Activated CD8-positive, alpha-beta T cell treated with anti-CD3 and anti-CD28 coated beads, Interleukin-2, amount 10 ng/mL, durations not matched to agents 7 days and 5 days (primary cell): ENCODE results near the gene TRIM39. TPM values are rescaled to one million over a fixed set of nuclear protein-coding genes. Genes with fewer than 3 reads are reported as not detected.

Experiments
- ATAC-seq: fragments of 150-1000 bp; cut with Tn5 transposase; one replicate; pipeline ENCODE4 v1.10.0; 2021; ENCODE audit warnings: moderate library complexity
- CTCF ChIA-PET: fragments of 350-600 bp; sonication (Branson Sonifier 250); formaldehyde crosslinking; loops from one replicate; lab custom pipeline; 2021; ENCODE audit warnings: antibody characterized with exemption; lab: Charles Lee
- POLR2A ChIA-PET: fragments of 350-600 bp; sonication (Branson Sonifier 250); formaldehyde crosslinking; loops from one replicate; lab custom pipeline; 2021; ENCODE audit warnings: antibody characterized with exemption; lab: Charles Lee
- DNase-seq: peaks from one replicate; pipeline ENCODE4 v3.0.0-alpha.2; 2020
- H3K27ac Mint-ChIP-seq: one replicate; pipeline ENCODE4 v1.8.0; 2021; ENCODE audit warnings: mild to moderate bottlenecking, mixed read lengths
- H3K27me3 Mint-ChIP-seq: one replicate; pipeline ENCODE4 v1.8.0; 2021; ENCODE audit warnings: low read depth, mixed read lengths
- H3K36me3 Mint-ChIP-seq: one replicate; pipeline ENCODE4 v1.8.0; 2021; ENCODE audit warnings: low read depth, mixed read lengths
- H3K4me1 Mint-ChIP-seq: one replicate; pipeline ENCODE4 v1.8.0; 2021; ENCODE audit warnings: low read depth, mixed read lengths
- H3K4me3 Mint-ChIP-seq: one replicate; pipeline ENCODE4 v1.8.0; 2021; ENCODE audit warnings: mild to moderate bottlenecking, mixed read lengths
- H3K9me3 Mint-ChIP-seq: one replicate; pipeline ENCODE4 v1.8.0; 2022; ENCODE audit warnings: mixed read lengths; ENCODE audit not compliant: insufficient read depth
- total RNA-seq, 2 experiments: library from RNA; stranded (reverse); gene quantifications; one replicate each; pipeline ENCODE4 v1.2.3, GENCODE V29; 2021

Gene TRIM39
- total RNA-seq, 2 experiments from 2014 or later: 16.7 to 16.9 TPM

DNA sequence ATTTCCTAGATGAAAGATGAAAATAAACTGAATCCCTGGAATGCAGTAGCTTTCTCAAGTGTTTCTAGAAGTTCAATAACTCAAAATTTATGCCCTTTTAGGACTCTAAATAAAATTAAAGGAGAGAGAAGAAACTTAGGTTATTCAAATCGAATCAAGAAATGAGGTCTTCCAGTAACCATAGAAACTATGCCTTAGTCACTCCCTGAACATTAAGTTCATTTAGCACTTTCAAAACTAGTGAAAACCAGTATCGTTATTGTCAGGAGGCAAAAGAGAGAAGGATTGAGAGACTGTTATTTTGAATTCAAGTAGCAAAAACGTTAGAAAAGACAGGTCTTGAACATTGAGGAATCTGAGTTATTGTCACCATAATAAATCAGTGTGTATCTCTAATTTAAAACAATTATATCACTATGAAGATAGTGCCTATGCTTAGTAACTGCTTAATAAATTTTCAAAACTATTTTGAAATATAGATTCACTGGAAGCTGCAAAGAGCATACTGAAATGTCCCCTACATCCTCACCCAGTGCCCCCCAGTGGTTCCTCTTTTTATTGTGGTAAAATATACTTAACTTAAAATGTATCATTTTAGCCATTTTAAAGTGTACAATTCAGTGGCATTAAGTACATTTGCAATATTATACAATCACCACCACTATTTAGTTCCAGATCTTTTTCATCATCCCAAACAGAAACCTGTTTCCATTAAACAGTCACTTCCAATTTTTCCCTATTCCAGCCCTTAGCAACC is 22.9 kb downstream of the TRIM39 start:
- Mint-ChIP-seq H3K27ac (no peak overlapping the region), H3K9me3 (no peaks in the 10 kb centered on the region), H3K36me3 (peaks cover 17% of the 10 kb centered on the region), H3K27me3 (peaks cover 18% of the 10 kb centered on the region), H3K4me1 (peaks cover 25% of the 10 kb centered on the region), H3K4me3 (no peak overlapping the region)
- DNase-seq: no peak
- POLR2A ChIA-PET: interaction anchor here (1.0 to 1.4 kb wide), 2 partner anchors 23 to 153 kb away, joined by 3 read pairs; partner anchors contain the start of gene TRIM39
- ATAC-seq: no peak
- CTCF ChIA-PET: interaction anchor here (1.5 to 2.4 kb wide), 3 partner anchors 9 to 131 kb away, joined by 3 to 9 read pairs (median 8); no protein-coding TSS in a partner anchor

DNA sequence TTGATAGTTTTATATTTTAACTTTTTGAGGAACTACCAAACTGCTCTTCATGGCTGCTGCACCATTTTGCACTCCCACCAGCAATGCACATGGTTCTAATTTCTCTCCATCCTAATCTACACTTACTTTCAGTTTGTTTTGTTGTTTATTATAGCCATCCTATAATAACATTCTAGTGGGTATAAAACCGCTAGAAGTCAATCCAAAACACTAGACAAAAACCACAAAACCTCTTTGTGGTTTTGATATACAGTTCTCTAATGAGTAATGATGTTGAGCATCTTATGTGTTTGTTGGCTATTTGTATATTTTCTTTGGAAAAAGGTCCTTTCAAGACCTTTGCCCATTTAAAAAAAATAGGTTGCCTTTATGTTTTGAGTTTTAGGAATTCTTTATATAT is 23.8 kb downstream of the TRIM39 start:
- Mint-ChIP-seq H3K27me3 (peaks cover 25% of the 10 kb centered on the region), H3K27ac (no peak overlapping the region), H3K4me3 (no peak overlapping the region), H3K36me3 (peaks cover 17% of the 10 kb centered on the region), H3K9me3 (no peaks in the 10 kb centered on the region), H3K4me1 (peaks cover 21% of the 10 kb centered on the region)
- ChIA-PET POLR2A (no interaction called here), CTCF (interaction anchor here (1.0 to 2.4 kb wide), 3 partner anchors 15 to 132 kb away, joined by 3 to 9 read pairs (median 3); no protein-coding TSS in a partner anchor)
- ATAC-seq: no peak
- no peak for DNase-seq

- no peak for DNase-seq
- Mint-ChIP-seq H3K4me3 (no peak overlapping the region), H3K9me3 (no peaks in the 10 kb centered on the region), H3K4me1 (peaks cover 12% of the 10 kb centered on the region), H3K27me3 (peaks cover 31% of the 10 kb centered on the region), H3K27ac (no peak overlapping the region), H3K36me3 (peaks cover 2% of the 10 kb centered on the region)
- POLR2A ChIA-PET: no interaction called here
- ATAC-seq: no peak
- CTCF ChIA-PET: interaction anchor here (0.6 kb wide), 1 partner anchor 266 kb away, joined by 4 read pairs; no protein-coding TSS in a partner anchor
Measured at GRCh38 chr6:30352550-30352949, 25.8 kb downstream of the TRIM39 start.

DNA sequence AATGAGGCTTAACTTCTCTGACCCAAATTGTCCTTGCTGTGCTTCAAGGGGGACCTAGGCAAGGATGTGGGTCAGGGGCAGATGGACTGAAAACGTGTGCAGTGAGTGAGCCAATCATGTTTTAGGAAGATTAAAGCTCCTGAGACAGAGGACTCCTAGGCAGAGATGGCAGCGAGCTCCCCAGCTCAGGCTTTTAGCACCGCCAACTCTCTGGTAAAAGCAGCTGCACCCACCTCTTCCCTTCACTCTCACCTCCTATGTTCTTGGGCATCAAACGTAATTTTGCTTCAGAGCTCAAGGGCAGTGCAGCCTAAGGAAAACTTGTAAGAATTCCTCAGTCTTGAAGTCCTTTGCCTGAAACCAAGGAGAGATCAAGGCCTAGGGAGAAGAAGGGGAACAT is 28.6 kb downstream of the TRIM39 start:
- no peak overlapping the region for H3K27ac Mint-ChIP-seq
- H3K4me3 Mint-ChIP-seq: no peak overlapping the region
- POLR2A ChIA-PET: no interaction called here
- DNase-seq (no peak), ATAC-seq (no peak)
- peaks cover 9% of the 10 kb centered on the region for H3K4me1 Mint-ChIP-seq
- H3K27me3 Mint-ChIP-seq: peaks cover 54% of the 10 kb centered on the region
- no peaks in the 10 kb centered on the region for H3K9me3 Mint-ChIP-seq
- CTCF ChIA-PET: interaction anchor here (1.5 kb wide), 1 partner anchor 116 kb away, joined by 3 read pairs; no protein-coding TSS in a partner anchor
- H3K36me3 Mint-ChIP-seq: no peaks in the 10 kb centered on the region

GRCh38 chr6:30356536-30356935 is 29.8 kb downstream of the TRIM39 start:
- ChIA-PET POLR2A (interaction anchor here (0.6 kb wide), 1 partner anchor 179 kb away, joined by 3 read pairs; no protein-coding TSS in a partner anchor), CTCF (interaction anchor here (0.7 to 1.2 kb wide), 5 partner anchors 19 to 160 kb away, joined by 3 to 5 read pairs (median 4); no protein-coding TSS in a partner anchor)
- peaks cover 61% of the 10 kb centered on the region for H3K27me3 Mint-ChIP-seq
- no peaks in the 10 kb centered on the region for H3K9me3 Mint-ChIP-seq
- H3K27ac Mint-ChIP-seq: no peak overlapping the region
- no peaks in the 10 kb centered on the region for H3K36me3 Mint-ChIP-seq
- no peak for ATAC-seq
- peaks cover 7% of the 10 kb centered on the region for H3K4me1 Mint-ChIP-seq
- no peak overlapping the region for H3K4me3 Mint-ChIP-seq
- no peak for DNase-seq

GRCh38 chr6:30357678-30358540 is 31.2 kb downstream of the TRIM39 start:
- Mint-ChIP-seq H3K27me3 (peaks cover 63% of the 10 kb centered on the region), H3K4me1 (peaks cover 7% of the 10 kb centered on the region), H3K27ac (no peak overlapping the region), H3K36me3 (no peaks in the 10 kb centered on the region), H3K4me3 (peak overlapping the region; percentile 71), H3K9me3 (no peaks in the 10 kb centered on the region)
- ChIA-PET CTCF (interaction anchor here (0.6 to 3.4 kb wide), 18 partner anchors 9 to 227 kb away, joined by 3 to 23 read pairs (median 4); no protein-coding TSS in a partner anchor), POLR2A (no interaction called here)
- DNase-seq: peak; percentile 64
- ATAC-seq: peak; percentile 84

- H3K9me3 Mint-ChIP-seq: no peaks in the 10 kb centered on the region
- ChIA-PET CTCF (interaction anchor here (0.6 to 3.4 kb wide), 10 partner anchors 8 to 154 kb away, joined by 3 to 23 read pairs (median 5); no protein-coding TSS in a partner anchor), POLR2A (no interaction called here)
- no peak overlapping the region for H3K27ac Mint-ChIP-seq
- H3K4me3 Mint-ChIP-seq: no peak overlapping the region
- no peak for ATAC-seq
- peaks cover 7% of the 10 kb centered on the region for H3K4me1 Mint-ChIP-seq
- H3K36me3 Mint-ChIP-seq: no peaks in the 10 kb centered on the region
- peaks cover 68% of the 10 kb centered on the region for H3K27me3 Mint-ChIP-seq
- DNase-seq: no peak
Measured at GRCh38 chr6:30359276-30359675, 32.5 kb downstream of the TRIM39 start.

DNA sequence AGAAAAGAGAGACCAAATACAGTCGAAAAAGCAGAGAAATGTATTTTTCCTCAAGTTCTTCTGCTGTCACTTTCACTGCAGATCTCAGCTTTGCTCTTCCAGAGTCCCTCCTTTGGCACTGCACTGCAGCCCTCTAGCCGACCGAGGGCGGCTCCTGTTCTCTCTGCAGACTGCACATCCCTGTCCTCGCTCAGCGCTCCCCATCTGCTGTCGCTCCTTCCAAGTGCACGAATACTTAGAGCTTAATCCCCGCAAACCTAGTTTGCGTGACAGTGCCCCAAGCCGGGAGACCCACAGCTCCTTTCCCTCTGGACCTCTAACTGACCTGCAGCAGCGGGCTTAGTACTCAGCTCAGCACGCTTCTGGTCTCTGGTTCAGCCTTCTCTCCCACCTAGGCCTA is 33.4 kb downstream of the TRIM39 start:
- H3K9me3 Mint-ChIP-seq: no peaks in the 10 kb centered on the region
- ATAC-seq: no peak
- H3K4me1 Mint-ChIP-seq: peaks cover 7% of the 10 kb centered on the region
- CTCF ChIA-PET: interaction anchor here (1.3 to 3.4 kb wide), 2 partner anchors 9 to 37 kb away, joined by 4 to 23 read pairs; no protein-coding TSS in a partner anchor
- peaks cover 63% of the 10 kb centered on the region for H3K27me3 Mint-ChIP-seq
- DNase-seq: no peak
- no peak overlapping the region for H3K27ac Mint-ChIP-seq
- POLR2A ChIA-PET: no interaction called here
- H3K36me3 Mint-ChIP-seq: no peaks in the 10 kb centered on the region
- no peak overlapping the region for H3K4me3 Mint-ChIP-seq

DNA sequence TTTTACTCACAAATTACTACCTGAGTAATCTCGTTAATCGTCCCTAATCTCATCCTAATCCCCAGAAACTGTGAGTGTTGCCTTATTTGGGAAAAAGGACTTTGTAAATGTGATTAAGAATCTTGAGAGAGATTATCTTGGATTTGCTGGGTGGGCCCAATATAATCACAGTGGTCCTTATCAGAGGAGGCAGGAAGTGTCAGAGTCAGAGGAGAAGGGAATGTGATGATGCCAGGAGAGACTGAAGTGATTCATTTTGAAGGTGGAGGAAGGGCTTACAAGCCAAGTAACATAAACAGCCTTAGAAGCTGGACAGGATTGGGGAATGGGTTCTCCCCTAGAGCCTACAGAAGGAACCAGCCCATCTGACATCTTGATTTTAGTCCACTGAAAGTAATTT is 34.9 kb downstream of the TRIM39 start:
- ATAC-seq: no peak
- peaks cover 73% of the 10 kb centered on the region for H3K27me3 Mint-ChIP-seq
- POLR2A ChIA-PET: no interaction called here

DNA sequence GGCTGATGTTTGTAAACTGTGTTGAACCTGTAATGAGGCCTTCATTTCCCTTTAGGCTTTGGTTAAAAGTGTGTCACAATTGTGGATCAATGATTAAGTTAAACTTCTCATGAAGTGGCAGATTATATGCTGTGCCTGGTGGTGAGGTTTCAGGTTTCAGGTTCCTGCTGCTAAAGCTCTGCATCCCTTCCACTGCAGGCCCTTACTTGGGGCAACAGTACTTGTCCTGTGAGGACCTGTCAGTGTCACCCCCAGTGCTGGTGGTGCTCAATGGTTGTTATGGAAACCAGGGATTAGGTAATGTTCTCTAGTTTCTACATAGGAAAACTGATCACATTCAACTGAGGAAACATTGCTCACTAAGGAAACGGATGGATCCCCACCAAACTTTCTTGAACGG is 36.7 kb downstream of the TRIM39 start:
- H3K4me3 Mint-ChIP-seq: no peak overlapping the region
- peaks cover 2% of the 10 kb centered on the region for H3K4me1 Mint-ChIP-seq
- ATAC-seq: no peak
- ChIA-PET POLR2A (no interaction called here), CTCF (interaction anchor here (0.6 to 1.4 kb wide), 2 partner anchors 35 to 132 kb away, joined by 3 to 5 read pairs; no protein-coding TSS in a partner anchor)
- H3K27ac Mint-ChIP-seq: no peak overlapping the region
- no peak for DNase-seq
- H3K9me3 Mint-ChIP-seq: no peaks in the 10 kb centered on the region
- peaks cover 70% of the 10 kb centered on the region for H3K27me3 Mint-ChIP-seq
- H3K36me3 Mint-ChIP-seq: no peaks in the 10 kb centered on the region

More for the DNA sequence above, 34.9 kb downstream of the TRIM39 start:
- DNase-seq: no peak
- H3K27ac Mint-ChIP-seq: no peak overlapping the region
- H3K36me3 Mint-ChIP-seq: no peaks in the 10 kb centered on the region
- H3K4me1 Mint-ChIP-seq: peaks cover 7% of the 10 kb centered on the region
- no peaks in the 10 kb centered on the region for H3K9me3 Mint-ChIP-seq
- no peak overlapping the region for H3K4me3 Mint-ChIP-seq
- CTCF ChIA-PET: no interaction called here

GRCh38 chr6:30364591-30364990 is 37.9 kb downstream of the TRIM39 start:
- no peak for DNase-seq
- ATAC-seq: peak; percentile 39
- H3K27me3 Mint-ChIP-seq: peaks cover 67% of the 10 kb centered on the region
- H3K9me3 Mint-ChIP-seq: no peaks in the 10 kb centered on the region
- ChIA-PET POLR2A (no interaction called here), CTCF (interaction anchor here (0.9 kb wide), 2 partner anchors 33 to 89 kb away, joined by 3 read pairs; no protein-coding TSS in a partner anchor)
- H3K36me3 Mint-ChIP-seq: no peaks in the 10 kb centered on the region
- peaks cover 1% of the 10 kb centered on the region for H3K4me1 Mint-ChIP-seq
- no peak overlapping the region for H3K27ac Mint-ChIP-seq
- no peak overlapping the region for H3K4me3 Mint-ChIP-seq
